SK-N-SH (cell line): ENCODE results near the gene ADNP2. TPM values are rescaled to one million over a fixed set of nuclear protein-coding genes. Genes with fewer than 3 reads are reported as not detected.

ENCODE experiments used
- CTCF ChIA-PET: fragments of 300-600, 350-600 bp; formaldehyde crosslinking; extraction: SDS; loops from one replicate; lab custom pipeline; 2021; lab: Yijun Ruan, JAX
- POLR2A ChIA-PET: fragments of 350-600 bp; sonication (Branson Sonifier 250); formaldehyde crosslinking; extraction: SDS; loops from one replicate; lab custom pipeline; 2020; ENCODE audit warnings: antibody characterized with exemption, inconsistent platforms; lab: Yijun Ruan, JAX
- DNase-seq: peaks from one replicate; pipeline ENCODE4 v3.0.0; 2012
- H2AFZ ChIP-seq: fragments of 200-600 bp; sonication (generic); 2 replicates; pipeline ENCODE4 v1.8.1; 2016; ENCODE audit warnings: antibody characterized with exemption, mild to moderate bottlenecking, low read depth
- H3F3A ChIP-seq: fragments of 200-600 bp; sonication (generic); replicated peaks from 2 replicates; pipeline ENCODE3; 2016; ENCODE audit warnings: antibody characterized with exemption, mild to moderate bottlenecking; ENCODE audit not compliant: insufficient read depth
- H3K27ac ChIP-seq, 2 experiments: fragments of 200-500 bp in 1 of 2; fragments of 200-600 bp in 1 of 2; sonication (Bioruptor generic) in 1 of 2; sonication (generic), shearing (Covaris generic) in 1 of 2; 2 replicates each; pipeline versions ENCODE4 v1.5.1 to v1.6.1; 2014 to 2016; ENCODE audit warnings: low read depth in 2 of 2, inconsistent platforms in 1 of 2, low read length in 1 of 2, mild to moderate bottlenecking in 1 of 2, mixed read lengths in 1 of 2
- H3K27me3 ChIP-seq: fragments of 200-600 bp; sonication (generic), shearing (Covaris generic); 2 replicates; pipeline ENCODE4 v1.6.1; 2016; ENCODE audit warnings: mixed run types; ENCODE audit not compliant: insufficient read depth
- H3K36me3 ChIP-seq, 2 experiments: fragments of 200-500 bp in 1 of 2; fragments of 200-600 bp in 1 of 2; sonication (Bioruptor generic) in 1 of 2; sonication (generic) in 1 of 2; replicated peaks in 1 of 2; 2 replicates each; pipeline versions ENCODE3 to v1.5.1; 2014 to 2016; ENCODE audit warnings: low read length in 1 of 2, mild to moderate bottlenecking in 1 of 2; ENCODE audit not compliant: insufficient read depth in 2 of 2, control insufficient read depth in 1 of 2
- H3K4me1 ChIP-seq, 2 experiments: fragments of 200-500 bp in 1 of 2; fragments of 200-600 bp in 1 of 2; sonication (Bioruptor generic) in 1 of 2; sonication (generic), shearing (Covaris generic) in 1 of 2; 2 replicates each; pipeline versions ENCODE4 v1.5.1 to v1.6.1; 2014 to 2016; ENCODE audit warnings: low read depth in 1 of 2, low read length in 1 of 2, mixed run types in 1 of 2; ENCODE audit not compliant: insufficient read depth in 2 of 2, control insufficient read depth in 1 of 2
- H3K4me2 ChIP-seq: fragments of 200-600 bp; sonication (generic), shearing (Covaris generic); 2 replicates; pipeline ENCODE4 v1.6.1; 2017; ENCODE audit warnings: mixed run types
- H3K4me3 ChIP-seq, 2 experiments: fragments of 200-500 bp in 1 of 2; fragments of 200-600 bp in 1 of 2; sonication (Bioruptor generic) in 1 of 2; sonication (generic), shearing (Covaris generic) in 1 of 2; 2 replicates each; pipeline versions ENCODE4 v1.5.1 to v1.8.1; 2014 to 2016; ENCODE audit warnings: low read depth in 2 of 2, inconsistent platforms in 1 of 2, low read length in 1 of 2, mild to moderate bottlenecking in 1 of 2, mixed read lengths in 1 of 2, moderate library complexity in 1 of 2
- H3K79me2 ChIP-seq: fragments of 200-600 bp; sonication (generic); 2 replicates; pipeline ENCODE4 v1.8.1; 2017; ENCODE audit warnings: mild to moderate bottlenecking; ENCODE audit not compliant: insufficient read depth
- H3K9ac ChIP-seq: fragments of 200-600 bp; sonication (generic); 2 replicates; pipeline ENCODE4 v1.6.1; 2017; ENCODE audit warnings: mixed run types
- H3K9me2 ChIP-seq: fragments of 200-600 bp; sonication (generic); 2 replicates; pipeline ENCODE4 v1.6.1; 2017; ENCODE audit warnings: mixed run types
- H3K9me3 ChIP-seq: fragments of 200-600 bp; sonication (generic); 2 replicates; pipeline ENCODE4 v1.6.1; 2017; ENCODE audit warnings: mixed run types, mild to moderate bottlenecking, moderate library complexity
- H4K20me1 ChIP-seq: fragments of 200-600 bp; sonication (generic); 2 replicates; pipeline ENCODE4 v1.6.1; 2017; ENCODE audit warnings: mild to moderate bottlenecking, mixed run types; ENCODE audit not compliant: insufficient read depth
- FOXM1 ChIP-seq: IDR thresholded peaks from 2 replicates; pipeline ENCODE4 v1.4.0; 2012; ENCODE audit warnings: low read depth, mild to moderate bottlenecking
- GABPA ChIP-seq: IDR thresholded peaks from 2 replicates; pipeline ENCODE4 v1.4.0; 2012; ENCODE audit warnings: low read depth, mild to moderate bottlenecking
- MXI1 ChIP-seq: IDR thresholded peaks from 2 replicates; pipeline ENCODE4 v1.6.1; 2012; ENCODE audit warnings: mild to moderate bottlenecking, low read depth, low read length, improper control_type of control experiment
- PBX3 ChIP-seq: IDR thresholded peaks from 2 replicates; pipeline ENCODE4; 2012
- RAD21 ChIP-seq: IDR thresholded peaks from 2 replicates; pipeline ENCODE4 v1.6.1; 2012; ENCODE audit warnings: mild to moderate bottlenecking, low read length
- RCOR1 ChIP-seq: fragments of 150-350 bp; IDR thresholded peaks from 2 replicates; pipeline ENCODE4 v1.6.1; 2017; ENCODE audit warnings: antibody characterized with exemption, low read length
- RFX5 ChIP-seq: IDR thresholded peaks from 2 replicates; pipeline ENCODE4 v1.6.1; 2012; ENCODE audit warnings: mild to moderate bottlenecking, improper control_type of control experiment, low read length
- RXRA ChIP-seq: IDR thresholded peaks from 2 replicates; pipeline ENCODE4 v1.4.0; 2012; ENCODE audit warnings: low read depth, mild to moderate bottlenecking, borderline replicate concordance
- SMC3 ChIP-seq: IDR thresholded peaks from 2 replicates; pipeline ENCODE4 v1.6.1; 2012; ENCODE audit warnings: low read depth, low read length, improper control_type of control experiment
- TAF1 ChIP-seq: IDR thresholded peaks from 2 replicates; pipeline ENCODE4 v1.6.1; 2012; ENCODE audit warnings: low read depth, mild to moderate bottlenecking, low read length, moderate library complexity, borderline replicate concordance
- TEAD4 ChIP-seq: IDR thresholded peaks from 2 replicates; pipeline ENCODE4 v1.4.0; 2012; ENCODE audit warnings: mild to moderate bottlenecking, borderline replicate concordance; ENCODE audit not compliant: insufficient read depth
- USF2 ChIP-seq: fragments of 150-350 bp; IDR thresholded peaks from 2 replicates; pipeline ENCODE4 v1.6.1; 2017; ENCODE audit warnings: antibody characterized with exemption, low read length, low read depth, borderline replicate concordance
- WGBS: methylation state at CpG from one replicate; pipeline ENCODE4 v1.1.6; 2017; ENCODE audit warnings: low lambda C conversion rate; 5-methylcytosine and 5-hydroxymethylcytosine counted together
- polyA plus RNA-seq, 3 experiments: library from polyadenylated mRNA; depleted of rRNA; stranded (reverse); fragments of >200 nt; gene quantifications; 2 replicates each; pipeline ENCODE4 v1.2.3, GENCODE V29; 2012
- TF ChIP-seq, protein P1 (sequence below): fragments of 200-600 bp; sonication (generic); IDR thresholded peaks from 2 replicates; pipeline ENCODE4 v1.6.1; 2017; ENCODE audit warnings: antibody characterized with exemption, mild to moderate bottlenecking, moderate library complexity
- TF ChIP-seq, protein P2 (sequence below): IDR thresholded peaks from 2 replicates; pipeline ENCODE4 v1.4.0; 2012; ENCODE audit warnings: low read depth, borderline replicate concordance

The ADNP2 gene
- polyA plus RNA-seq, 1 of the 3 experiments (the other 2 are of a cell fraction): 4.3 TPM

DNA sequence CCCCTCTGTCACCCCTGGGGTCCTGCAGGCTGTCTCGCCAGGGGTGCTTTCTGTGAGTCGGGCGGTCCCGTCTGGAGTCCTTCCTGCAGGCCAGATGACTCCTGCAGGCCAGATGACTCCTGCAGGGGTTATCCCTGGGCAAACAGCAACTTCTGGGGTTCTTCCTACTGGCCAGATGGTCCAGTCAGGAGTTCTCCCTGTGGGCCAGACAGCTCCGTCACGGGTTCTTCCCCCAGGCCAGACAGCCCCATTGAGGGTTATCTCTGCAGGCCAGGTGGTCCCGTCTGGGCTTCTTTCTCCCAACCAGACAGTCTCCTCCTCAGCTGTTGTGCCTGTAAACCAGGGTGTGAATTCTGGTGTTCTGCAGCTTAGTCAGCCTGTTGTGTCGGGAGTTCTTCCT, 27.6 kb downstream of the ADNP2 start:
- Histone ChIP-seq H3K4me2 (no peak overlapping the region), H3K36me3 (peaks cover 53 to 76% of the 10 kb centered on the region in 2 experiments), H4K20me1 (peaks cover 5% of the 10 kb centered on the region; the same call in 1 of the 2 replicates)
- POLR2A ChIA-PET: no interaction called here
- CTCF ChIA-PET: no interaction called here
- no peak for TF ChIP-seq RXRA
- TF ChIP-seq, protein P1, sequence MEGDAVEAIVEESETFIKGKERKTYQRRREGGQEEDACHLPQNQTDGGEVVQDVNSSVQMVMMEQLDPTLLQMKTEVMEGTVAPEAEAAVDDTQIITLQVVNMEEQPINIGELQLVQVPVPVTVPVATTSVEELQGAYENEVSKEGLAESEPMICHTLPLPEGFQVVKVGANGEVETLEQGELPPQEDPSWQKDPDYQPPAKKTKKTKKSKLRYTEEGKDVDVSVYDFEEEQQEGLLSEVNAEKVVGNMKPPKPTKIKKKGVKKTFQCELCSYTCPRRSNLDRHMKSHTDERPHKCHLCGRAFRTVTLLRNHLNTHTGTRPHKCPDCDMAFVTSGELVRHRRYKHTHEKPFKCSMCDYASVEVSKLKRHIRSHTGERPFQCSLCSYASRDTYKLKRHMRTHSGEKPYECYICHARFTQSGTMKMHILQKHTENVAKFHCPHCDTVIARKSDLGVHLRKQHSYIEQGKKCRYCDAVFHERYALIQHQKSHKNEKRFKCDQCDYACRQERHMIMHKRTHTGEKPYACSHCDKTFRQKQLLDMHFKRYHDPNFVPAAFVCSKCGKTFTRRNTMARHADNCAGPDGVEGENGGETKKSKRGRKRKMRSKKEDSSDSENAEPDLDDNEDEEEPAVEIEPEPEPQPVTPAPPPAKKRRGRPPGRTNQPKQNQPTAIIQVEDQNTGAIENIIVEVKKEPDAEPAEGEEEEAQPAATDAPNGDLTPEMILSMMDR: no peak
- TF ChIP-seq TEAD4: no peak
- TF ChIP-seq, protein P2, sequence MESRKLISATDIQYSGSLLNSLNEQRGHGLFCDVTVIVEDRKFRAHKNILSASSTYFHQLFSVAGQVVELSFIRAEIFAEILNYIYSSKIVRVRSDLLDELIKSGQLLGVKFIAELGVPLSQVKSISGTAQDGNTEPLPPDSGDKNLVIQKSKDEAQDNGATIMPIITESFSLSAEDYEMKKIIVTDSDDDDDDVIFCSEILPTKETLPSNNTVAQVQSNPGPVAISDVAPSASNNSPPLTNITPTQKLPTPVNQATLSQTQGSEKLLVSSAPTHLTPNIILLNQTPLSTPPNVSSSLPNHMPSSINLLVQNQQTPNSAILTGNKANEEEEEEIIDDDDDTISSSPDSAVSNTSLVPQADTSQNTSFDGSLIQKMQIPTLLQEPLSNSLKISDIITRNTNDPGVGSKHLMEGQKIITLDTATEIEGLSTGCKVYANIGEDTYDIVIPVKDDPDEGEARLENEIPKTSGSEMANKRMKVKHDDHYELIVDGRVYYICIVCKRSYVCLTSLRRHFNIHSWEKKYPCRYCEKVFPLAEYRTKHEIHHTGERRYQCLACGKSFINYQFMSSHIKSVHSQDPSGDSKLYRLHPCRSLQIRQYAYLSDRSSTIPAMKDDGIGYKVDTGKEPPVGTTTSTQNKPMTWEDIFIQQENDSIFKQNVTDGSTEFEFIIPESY: no peak
- TF ChIP-seq PBX3: no peak
- no peak for TF ChIP-seq RAD21
- no peak for TF ChIP-seq TAF1
- no peak for TF ChIP-seq RCOR1
- no peak for TF ChIP-seq MXI1
- TF ChIP-seq GABPA: no peak
- no peak for TF ChIP-seq USF2
- TF ChIP-seq FOXM1: no peak
- no peak for TF ChIP-seq SMC3
- TF ChIP-seq RFX5: no peak
- TF ChIP-seq, all 33 proteins: peak for 0
- no peaks in the 10 kb centered on the region for H3K9me3 ChIP-seq
- no peak overlapping the region for H3K9ac ChIP-seq
- no peaks in the 10 kb centered on the region for H3F3A ChIP-seq
- no peak overlapping the region; a peak in 1 of 4 replicates for H3K27ac ChIP-seq
- H3K9me2 ChIP-seq: no peaks in the 10 kb centered on the region
- no peaks in the 10 kb centered on the region for H3K27me3 ChIP-seq
- no peak overlapping the region for H3K4me3 ChIP-seq
- 92% methylated on average over 7 of the region's 8 CpGs for WGBS
- H2AFZ ChIP-seq: no peak overlapping the region
- peak; percentile 28 for DNase-seq
- peaks cover 38% of the 10 kb centered on the region for H3K79me2 ChIP-seq
- peaks cover 4 to 12% of the 10 kb centered on the region in 2 experiments; a peak in 1 of 4 replicates for H3K4me1 ChIP-seq
